ENCODE data around the gene RNH1.

Gene RNH1

DNA sequence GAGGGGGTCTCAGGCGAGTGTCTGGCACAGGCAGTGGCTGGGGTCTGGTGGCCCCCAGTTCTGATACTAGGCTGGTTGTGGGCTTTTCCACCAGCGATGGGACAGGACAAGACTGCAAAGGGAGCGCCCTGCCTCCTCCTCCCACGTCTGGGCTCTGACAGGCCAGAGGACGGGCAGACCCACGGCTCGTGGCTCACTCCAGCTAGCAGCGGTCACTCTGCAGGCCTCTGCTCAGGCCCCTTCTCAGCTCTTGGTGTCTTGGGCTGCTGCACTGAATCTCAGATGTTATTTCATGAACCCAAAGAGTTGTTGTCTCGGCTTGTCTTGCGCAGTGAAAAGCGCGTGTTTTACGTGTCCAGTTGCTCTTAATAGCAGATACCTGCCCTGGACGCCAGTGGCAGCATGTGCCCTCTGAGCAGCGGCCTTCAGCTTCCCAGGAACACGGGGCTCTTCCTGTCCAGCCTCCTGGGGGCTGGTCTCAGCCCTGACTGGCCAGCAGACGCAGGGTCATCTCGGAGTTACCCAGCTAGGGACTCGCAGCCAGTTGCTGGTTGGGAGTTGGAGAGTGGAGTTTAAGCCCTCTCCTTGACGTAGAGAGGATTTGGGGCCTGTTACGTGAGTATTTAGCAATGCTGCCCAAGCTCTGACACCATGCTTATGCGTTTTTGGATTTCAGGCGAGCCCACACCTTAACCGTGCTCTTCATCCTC is 47.4 kb downstream of the RNH1 start:
- no peak for DNase-seq (ENCODE audit: low read depth in 2 of 2)

DNA sequence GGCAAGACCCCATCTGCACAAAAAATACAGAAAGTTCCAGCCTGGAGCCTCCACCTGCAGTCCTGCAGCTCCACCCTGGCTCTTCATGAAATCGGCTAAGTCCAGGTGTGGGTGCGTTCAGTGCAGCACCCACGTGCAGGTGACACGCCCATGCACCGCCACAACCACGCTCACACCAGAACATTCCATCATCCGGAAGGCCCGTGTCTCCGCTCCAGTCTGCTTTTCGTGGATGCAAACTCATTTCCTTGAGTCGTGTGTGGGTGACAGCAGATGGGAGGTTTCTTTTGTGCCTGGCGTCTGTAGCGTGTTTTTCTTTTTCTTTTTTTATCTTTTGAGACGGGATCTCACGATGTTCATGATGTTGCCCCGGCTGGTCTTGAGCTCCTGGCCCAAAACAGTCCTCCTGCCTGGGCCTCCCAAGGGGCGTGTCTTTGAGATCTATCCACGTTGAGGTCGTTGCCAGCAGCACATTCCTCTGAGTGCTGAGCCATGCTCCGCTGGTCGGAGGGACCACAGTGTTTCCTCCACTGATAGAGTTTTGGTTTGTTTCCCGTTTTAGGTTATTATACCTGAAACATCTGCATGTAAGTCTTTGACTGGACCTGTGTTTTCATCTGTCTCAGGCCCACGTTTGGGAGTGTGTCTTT is 49.8 kb downstream of the RNH1 start:
- no peak for DNase-seq (ENCODE audit: low read depth in 2 of 2)

DNA sequence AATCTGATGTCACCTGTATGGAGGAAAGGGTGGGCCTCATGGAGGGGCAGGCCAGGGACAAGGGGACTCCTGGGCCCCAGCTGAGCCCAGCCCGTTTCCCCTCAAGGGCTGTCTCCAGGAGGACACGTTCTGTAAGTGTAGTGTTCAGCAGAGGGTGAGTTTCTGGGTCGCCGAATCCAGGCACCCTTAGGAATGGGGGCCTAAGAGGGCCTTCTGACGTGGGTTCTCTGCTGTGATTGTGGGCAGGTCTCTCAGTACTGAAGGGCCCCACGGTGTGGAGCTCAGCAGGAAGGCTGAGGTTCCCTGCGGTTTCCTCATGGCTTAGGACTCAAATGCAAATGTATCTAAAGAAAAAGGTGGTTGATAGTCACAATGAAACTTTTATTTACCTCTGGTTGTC is 50.5 kb downstream of the RNH1 start:
- no peak for DNase-seq (ENCODE audit: low read depth in 2 of 2)

DNA sequence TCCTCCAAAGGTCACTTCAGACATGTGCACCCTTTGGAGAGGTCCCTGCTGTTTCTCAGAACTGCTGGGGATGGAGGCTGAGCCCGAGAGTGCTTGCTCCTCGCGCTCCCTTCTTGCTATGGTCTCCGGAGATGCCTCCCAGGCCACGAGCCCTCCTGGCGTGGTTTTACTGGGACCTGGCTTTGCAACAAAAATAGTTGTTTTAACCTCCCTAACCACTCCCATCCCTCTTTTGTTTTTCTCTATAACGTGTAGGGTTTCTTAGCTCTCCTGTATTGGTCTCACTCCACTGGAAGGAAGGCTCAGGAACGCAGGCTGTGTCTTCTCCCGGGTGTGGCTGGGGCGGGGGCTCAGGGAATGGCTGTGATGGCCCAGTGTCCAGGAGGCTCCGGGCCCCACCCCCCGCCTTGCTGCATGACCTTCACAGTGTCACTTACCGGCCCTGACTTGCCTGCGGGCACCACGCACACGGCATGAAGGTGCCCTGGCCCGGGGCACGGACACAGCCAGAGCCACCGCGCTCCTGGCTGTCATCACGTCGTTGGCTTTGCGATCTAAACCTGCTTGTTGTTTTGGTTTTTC is 51.4 kb downstream of the RNH1 start:
- no peak for DNase-seq (ENCODE audit: low read depth in 2 of 2)

DNA sequence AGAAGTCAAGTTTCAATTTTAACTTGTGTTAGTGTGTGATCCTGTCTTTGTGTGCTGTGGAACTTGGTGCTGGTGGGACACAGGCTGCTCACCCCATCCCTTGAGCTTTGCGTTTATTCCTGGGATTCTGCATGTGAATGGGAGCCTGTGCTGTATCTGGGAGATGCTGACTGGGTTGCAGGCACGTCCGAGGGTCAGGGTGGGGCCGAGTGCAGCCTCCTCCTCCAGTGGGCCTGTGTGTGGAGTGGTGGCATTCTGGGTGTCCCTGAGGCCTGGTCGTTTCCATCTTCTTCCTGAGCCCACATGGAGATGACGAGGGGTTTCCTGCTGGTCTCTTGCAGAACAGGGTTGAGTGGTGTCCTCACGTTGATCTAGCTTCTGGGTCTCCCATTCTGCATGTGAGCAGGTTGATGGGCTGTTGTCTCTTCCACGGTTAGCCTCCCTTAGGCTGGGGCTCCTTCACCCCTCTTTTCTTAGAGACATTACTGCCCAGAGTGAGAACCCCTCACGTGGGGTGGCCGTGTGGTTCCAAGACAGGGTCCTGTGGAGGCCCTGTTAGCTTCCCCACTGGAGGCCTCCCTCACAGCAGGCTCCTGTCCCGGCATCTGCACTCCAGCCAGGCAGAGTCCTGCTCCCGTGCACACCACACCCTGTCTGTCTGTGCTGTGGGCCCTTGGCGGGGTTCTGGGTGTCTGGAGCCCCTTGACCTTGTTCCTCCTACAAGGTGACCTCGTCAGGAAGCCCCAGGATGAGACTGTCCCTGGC is 52.1 kb downstream of the RNH1 start:
- no peak for DNase-seq (ENCODE audit: low read depth in 2 of 2)

DNA sequence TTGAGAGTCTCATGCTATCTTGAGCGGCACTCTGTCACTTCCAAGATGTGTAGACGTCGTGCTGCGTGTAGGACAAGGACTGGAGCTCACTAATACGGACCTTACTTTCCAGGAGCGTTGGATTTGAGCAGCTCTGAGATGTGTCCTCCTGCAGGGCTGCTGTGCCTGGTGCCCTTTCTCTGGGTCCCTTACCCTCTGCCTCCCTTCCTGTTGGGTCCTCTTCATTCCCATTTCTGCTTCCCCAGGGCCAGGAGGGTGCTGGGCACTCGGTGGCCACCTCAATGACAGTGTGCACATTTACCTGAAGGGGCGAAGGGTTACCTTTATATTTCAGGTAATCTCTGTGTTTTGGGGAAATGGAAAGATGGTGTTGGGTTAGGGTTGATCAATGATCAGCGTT is 53.0 kb downstream of the RNH1 start:
- DNase-seq (ENCODE audit: low read depth in 2 of 2) = no peak

DNA sequence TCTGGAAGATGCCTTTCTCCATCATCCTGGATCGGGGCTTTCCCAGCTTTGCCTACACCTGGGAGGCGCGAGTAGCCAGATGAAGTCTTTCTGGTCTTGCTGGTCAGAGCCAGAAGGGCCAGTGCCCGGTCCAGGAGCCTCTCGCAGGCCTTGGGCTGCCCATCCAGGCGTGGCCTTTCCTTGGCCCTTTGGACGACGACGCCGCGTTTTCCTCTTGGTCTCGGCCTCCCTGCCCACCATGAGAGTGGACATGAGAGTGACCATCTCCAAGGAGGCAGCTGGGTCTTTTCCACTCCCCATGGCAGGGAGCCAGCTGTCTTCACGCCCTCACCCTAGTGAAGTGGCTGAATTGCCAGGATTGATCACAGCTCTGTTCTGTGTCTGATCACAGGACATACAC is 53.5 kb downstream of the RNH1 start:
- no peak for DNase-seq (ENCODE audit: low read depth in 2 of 2)

DNA sequence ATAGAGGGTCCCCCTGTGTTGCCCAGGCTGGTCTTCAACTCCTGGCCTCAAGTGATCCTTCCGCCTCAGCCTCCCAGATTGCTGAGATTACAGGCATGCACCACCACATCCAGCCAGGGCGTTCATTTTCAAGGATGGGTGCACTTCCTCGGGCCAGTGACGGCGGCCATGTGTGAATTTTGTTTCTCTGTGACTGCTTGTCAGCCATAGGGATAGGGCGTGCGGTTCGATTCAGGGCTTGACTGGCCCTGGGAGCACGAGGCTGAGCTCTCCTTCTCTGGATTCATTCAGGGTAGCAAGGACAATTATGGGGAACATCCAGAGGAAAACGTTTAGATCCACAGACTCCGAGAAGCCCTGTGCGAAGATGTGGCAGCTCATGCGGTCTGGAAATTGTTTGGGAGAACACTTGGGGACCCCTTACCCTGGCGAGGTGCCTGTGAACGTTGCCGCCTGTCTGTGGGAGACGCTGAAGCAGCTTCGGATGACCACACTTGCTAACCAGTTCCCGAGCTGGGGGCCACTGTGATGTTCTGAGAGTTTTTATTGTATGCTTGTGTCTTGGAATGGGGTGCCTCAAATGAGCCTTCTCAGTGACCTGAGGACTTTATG is 54.0 kb downstream of the RNH1 start:
- no peak for DNase-seq (ENCODE audit: low read depth in 2 of 2)

DNA sequence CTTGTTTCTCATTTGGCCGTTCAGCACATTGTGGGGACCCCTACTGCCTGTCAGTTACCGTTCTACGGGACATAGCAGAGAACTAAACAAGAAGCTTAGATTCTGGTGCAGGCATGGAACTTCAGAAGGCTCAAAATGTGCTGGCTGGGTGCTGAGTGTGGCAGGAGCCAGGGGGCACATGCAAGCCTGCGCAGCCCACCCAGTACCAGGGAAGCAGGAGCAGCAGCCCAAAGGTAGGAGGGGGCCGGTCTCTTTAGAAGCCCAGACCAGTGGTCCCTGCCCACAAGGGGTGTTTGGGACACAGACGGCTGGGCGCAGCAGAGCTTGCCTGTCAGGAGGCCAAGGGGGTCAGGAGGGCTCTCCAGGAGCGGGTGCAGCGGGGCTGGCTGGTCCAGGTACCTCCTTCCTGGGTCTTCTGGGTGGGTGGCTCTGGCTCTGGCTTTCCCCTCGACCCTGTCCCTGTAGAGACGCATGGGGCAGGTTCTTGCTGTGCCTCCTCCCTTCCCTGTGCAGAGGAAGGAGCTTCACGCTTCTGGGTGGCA is 54.8 kb downstream of the RNH1 start:
- no peak for DNase-seq (ENCODE audit: low read depth in 2 of 2)

DNA sequence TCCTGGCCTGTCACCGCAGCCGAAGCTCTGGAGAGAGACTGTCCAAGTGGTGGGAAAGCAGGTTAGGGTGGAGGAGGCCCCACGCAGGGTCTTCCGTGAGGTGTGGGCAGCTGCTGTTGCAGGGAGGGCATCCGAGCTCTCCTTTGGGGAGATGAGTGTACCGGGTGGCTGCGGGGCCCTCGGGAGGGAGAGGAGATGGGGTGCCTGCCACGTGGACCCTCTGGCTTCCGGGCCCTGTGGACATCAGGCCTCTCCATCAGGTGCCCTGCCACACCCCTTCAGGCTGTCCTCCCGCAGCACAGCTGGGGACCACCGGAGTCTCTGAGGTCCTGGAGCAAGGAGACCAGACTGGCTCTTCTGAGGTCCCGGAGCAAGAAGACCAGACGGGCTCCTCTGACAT is 55.3 kb downstream of the RNH1 start:
- DNase-seq (ENCODE audit: low read depth in 2 of 2) = no peak

DNA sequence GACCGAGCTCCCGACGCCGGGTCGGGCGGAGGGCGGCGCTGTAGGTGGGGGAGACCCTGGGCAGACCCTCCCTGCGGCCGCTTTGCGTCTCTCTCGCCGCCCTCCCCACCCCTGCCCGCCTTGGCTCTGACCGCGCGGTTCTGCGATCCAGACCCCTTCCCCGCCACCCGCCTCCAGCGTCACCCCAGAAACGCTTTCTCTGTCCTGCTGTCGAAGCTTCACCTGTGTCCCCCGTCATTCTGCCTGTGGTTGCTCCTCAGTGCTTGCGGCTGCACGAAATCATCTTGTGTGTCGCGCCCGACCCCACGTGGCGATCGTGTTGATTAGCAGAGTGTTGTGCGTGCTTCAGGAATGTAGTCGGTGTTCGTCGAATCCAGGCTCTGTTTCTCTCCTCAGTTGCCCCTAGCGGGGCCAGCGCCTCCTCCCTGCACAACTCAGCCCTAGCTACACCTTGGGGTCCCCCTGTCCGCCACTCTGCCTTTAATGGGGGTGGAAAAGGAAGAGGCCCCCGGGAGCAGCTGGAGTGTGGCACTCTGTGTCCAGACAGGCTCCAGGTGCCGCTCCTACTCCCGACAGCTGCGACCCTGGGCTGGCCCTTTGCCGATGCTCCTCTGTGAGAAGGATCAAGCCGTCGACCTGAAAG is 56.1 kb downstream of the RNH1 start:
- DNase-seq (ENCODE audit: low read depth in 2 of 2) = peak; percentile 53 to 56

DNA sequence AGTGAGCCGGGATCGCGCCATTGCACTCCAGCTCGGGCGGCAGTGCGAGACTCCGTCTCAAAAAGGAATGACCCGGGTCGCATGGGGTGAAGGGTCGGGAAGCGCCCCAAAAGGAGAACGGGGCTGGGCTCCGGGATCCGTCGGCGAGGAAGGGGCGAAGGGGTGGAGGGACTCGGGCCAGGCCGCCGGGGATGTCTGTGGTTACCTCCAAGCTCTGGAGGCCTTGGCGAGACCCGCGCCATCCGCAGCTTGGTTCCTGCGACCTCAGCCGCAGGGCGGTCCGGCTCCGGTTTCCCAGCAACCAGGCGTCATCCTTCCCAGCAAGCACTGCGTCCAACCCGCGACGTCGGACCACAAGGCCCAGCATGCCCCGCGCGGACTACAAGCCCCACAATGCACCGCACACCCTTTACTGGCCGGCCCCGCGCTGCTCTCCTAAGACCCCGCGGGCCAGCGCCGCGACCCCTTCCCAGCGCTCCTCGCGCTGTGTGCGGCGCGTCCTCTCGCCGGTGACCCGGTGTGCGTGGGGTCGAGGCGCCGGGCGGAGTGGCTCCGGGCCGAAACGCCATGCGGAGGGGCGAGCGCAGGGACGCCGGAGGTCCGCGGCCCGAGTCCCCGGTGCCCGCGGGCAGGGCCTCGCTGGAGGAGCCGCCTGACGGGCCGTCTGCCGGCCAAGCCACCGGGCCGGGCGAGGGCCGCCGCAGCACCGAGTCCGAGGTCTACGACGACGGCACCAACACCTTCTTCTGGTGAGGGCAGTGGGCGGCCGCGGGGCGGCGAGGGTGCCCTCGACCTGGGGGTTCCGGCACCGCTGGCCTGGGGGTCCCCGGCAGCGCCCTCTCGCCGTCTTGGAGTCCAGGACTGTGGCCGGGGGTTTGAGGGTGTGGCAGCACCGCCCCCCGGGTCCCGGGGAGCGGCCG is 56.9 kb downstream of the RNH1 start, which contains the start of gene PTDSS2:
TSS of gene PTDSS2 (plus strand) at position 391 of the 920 bp plus-strand sequence. CDS start at position 568, 177 bp downstream.
- DNase-seq (ENCODE audit: low read depth in 2 of 2) = peak; percentile 90 to 92

DNA sequence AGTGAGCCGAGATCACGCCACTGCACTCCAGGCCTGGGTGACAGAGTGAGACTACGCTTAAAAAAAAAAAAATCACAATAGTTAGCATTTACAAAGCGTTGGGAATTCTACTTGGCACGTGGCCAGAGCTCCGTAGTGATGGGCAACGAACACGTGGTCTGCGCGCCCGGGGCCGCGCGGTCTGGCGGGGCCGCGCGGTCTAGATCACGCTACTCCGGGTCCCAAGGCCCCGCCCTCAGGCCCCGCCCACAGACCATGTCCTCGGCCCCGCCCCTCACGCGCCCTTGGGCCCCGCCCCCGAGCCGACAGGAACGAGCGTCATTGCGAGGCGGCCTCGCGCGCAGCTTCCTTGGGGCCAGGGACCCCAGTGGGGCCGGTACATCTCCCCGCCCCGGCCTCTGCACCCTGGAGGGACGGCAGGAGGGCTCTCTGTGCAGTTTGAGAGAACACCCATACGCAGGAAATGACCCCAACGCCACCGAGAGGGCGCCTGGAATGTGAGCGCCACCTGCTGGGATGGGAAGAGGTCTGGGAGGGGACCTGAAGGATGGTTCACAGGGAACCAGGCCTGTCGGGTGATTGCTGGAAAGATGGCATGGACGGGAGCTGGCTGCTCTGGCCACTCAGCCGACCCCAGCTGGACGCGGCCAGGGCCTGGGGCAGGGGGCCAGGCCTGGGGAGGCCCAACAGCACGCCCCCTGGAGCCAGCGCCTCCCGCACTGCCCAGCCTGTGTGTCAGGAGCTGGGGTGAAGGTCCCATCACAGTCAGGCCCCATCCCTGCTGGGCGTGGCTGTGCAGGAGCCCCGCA is 58.9 kb downstream of the RNH1 start:
- peak; percentile 92 to 98 for DNase-seq (ENCODE audit: low read depth in 2 of 2)

DNA sequence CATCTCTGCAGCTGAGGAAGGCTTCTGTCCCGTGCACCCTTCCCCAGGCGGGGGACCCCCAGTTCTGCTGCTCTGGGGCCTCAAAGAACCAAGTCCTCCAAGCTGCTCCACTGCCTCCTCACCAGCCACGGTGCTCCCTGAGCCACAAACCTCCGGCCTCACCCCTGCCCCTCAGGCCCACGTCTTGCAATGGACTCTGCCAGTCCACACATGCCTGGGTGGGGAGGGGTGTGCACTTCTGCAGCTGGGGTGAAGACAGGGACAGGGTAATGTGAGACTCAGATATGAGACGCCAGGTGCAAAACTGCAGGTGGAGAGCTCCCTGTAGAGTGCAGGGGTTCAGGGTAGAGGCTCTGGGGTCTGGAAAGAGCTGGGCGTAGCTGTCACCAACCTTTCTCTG is 60.2 kb downstream of the RNH1 start:
- DNase-seq (ENCODE audit: low read depth in 2 of 2) = no peak

DNA sequence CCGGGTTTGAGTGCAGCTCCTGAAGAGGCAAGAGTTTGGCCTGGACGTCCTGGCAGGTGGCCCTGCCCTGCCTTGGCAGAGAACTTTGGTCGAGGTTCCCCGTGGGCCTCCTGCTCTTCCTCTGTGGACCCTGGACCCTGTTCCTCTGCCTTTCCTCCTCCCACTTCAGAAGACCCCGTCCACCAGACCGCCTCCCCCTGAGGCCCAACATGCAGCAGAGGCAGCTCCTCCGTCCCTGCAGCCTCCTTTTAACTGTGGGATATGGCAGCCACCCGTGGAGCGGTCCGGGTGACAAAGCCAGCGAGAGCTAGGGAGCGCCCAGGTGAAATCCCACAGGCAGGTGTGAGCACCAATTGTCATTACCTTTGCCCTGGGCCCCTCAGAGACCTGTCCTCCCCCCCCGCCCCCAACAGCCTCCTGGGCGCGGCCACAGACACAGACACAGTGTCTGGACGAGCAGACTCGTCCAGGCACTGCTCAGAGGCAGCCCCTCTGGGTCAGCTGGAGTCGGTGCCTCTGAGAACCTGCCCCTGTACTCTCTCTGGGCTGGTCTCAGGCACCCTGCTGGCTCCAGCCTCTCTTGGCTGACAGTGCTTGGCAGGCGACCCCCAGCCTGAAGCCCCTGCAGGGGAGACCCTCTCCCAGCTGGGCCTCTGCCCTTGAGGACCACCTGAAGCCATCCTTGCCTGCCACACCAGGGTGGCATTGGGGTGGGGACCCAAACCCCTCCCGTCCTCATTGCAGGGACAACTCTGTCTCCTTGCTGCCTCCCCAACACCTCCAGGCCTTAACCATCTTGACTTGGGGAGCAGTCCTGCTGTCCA is 61.1 kb downstream of the RNH1 start:
- DNase-seq (ENCODE audit: low read depth in 2 of 2) = no peak
